Measurements from ENCODE around the gene CCNO. TPM values are rescaled to one million over a fixed set of nuclear protein-coding genes. Genes with fewer than 3 reads are reported as not detected.

Gene CCNO
- total and polyA plus RNA-seq, 2 experiments from 2014 or later = 0.12 to 0.51 TPM

- Histone ChIP-seq H3K36me3 (no peaks in the 10 kb centered on the region), H3K27me3 (peaks cover 100% of the 10 kb centered on the region), H3K4me3 (peak overlapping the region; percentile 31), H3K27ac (no peak overlapping the region), H3K4me1 (ENCODE audit: low read depth) (no peaks in the 10 kb centered on the region), H3K9me3 (ENCODE audit: low read depth) (no peaks in the 10 kb centered on the region)
- peak; percentile 59 to 80 for DNase-seq (ENCODE audit: low read depth in 1 of 2, low spot score in 1 of 2)
- TF ChIP-seq, protein P1, sequence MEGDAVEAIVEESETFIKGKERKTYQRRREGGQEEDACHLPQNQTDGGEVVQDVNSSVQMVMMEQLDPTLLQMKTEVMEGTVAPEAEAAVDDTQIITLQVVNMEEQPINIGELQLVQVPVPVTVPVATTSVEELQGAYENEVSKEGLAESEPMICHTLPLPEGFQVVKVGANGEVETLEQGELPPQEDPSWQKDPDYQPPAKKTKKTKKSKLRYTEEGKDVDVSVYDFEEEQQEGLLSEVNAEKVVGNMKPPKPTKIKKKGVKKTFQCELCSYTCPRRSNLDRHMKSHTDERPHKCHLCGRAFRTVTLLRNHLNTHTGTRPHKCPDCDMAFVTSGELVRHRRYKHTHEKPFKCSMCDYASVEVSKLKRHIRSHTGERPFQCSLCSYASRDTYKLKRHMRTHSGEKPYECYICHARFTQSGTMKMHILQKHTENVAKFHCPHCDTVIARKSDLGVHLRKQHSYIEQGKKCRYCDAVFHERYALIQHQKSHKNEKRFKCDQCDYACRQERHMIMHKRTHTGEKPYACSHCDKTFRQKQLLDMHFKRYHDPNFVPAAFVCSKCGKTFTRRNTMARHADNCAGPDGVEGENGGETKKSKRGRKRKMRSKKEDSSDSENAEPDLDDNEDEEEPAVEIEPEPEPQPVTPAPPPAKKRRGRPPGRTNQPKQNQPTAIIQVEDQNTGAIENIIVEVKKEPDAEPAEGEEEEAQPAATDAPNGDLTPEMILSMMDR (IDR thresholded peaks at IDR 0.05; ENCODE audit: low read depth, low read length) = peak; percentile 62
These were observed 7.1 kb downstream of the CCNO start for GRCh38 chr5:55226027-55226933.

DNA sequence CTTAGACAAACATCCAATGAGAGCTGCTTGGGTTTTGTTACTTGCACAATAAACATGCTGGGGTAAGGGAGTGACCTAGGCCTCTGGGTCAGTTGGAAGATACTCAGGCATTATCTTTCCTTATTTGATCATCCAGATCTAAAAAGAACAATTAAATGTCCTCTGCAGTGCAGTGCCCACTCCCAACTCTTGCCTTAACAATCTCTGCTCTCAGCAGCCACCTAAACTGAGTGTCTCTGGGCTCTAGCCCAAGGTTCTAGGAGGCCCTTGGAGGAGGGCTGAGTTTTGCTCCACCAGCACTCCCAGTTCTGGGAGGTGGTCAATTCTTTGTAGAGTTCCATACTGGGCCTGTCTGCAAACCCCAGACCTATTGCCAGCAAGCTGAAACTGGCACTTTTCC lies 8.1 kb downstream of the CCNO start:
- Histone ChIP-seq H3K27me3 (peaks cover 100% of the 10 kb centered on the region), H3K27ac (no peak overlapping the region), H3K9me3 (ENCODE audit: low read depth) (no peaks in the 10 kb centered on the region), H3K4me3 (no peak overlapping the region), H3K4me1 (ENCODE audit: low read depth) (no peaks in the 10 kb centered on the region), H3K36me3 (no peaks in the 10 kb centered on the region)
- DNase-seq (ENCODE audit: low read depth in 1 of 2, low spot score in 1 of 2) = no peak
- TF ChIP-seq, protein P1 (IDR thresholded peaks at IDR 0.05; ENCODE audit: low read depth, low read length) = no peak

- H3K27ac ChIP-seq = no peak overlapping the region
- TF ChIP-seq, protein P1 (IDR thresholded peaks at IDR 0.05; ENCODE audit: low read depth, low read length) = no peak
- no peak for DNase-seq (ENCODE audit: low read depth in 1 of 2, low spot score in 1 of 2)
- no peaks in the 10 kb centered on the region for H3K36me3 ChIP-seq
- H3K4me3 ChIP-seq = no peak overlapping the region
- H3K9me3 ChIP-seq (ENCODE audit: low read depth) = no peaks in the 10 kb centered on the region
- H3K4me1 ChIP-seq (ENCODE audit: low read depth) = no peaks in the 10 kb centered on the region
- H3K27me3 ChIP-seq = peaks cover 100% of the 10 kb centered on the region
These were observed 9.6 kb downstream of the CCNO start for GRCh38 chr5:55223812-55224240.

GRCh38 chr5:55222985-55223811 lies 10.2 kb downstream of the CCNO start:
- H3K27me3 ChIP-seq = peaks cover 100% of the 10 kb centered on the region
- H3K4me3 ChIP-seq = peak overlapping the region; percentile 14

More at GRCh38 chr5:55222985-55223811, 10.2 kb downstream of the CCNO start:
- Histone ChIP-seq H3K27ac (no peak overlapping the region), H3K4me1 (ENCODE audit: low read depth) (no peaks in the 10 kb centered on the region), H3K9me3 (ENCODE audit: low read depth) (no peaks in the 10 kb centered on the region), H3K36me3 (no peaks in the 10 kb centered on the region)
- peak in 1 of 2 donors; percentile 56 for DNase-seq (ENCODE audit: low read depth in 1 of 2, low spot score in 1 of 2)
- TF ChIP-seq, protein P1 (IDR thresholded peaks at IDR 0.05; ENCODE audit: low read depth, low read length) = no peak

Measured in cardiac muscle cell (in vitro differentiated cells and primary cell).